HEK293 (cell line): ENCODE results near the gene RXYLT1.

Experiments used
- CTCF ChIA-PET: fragments of 350-600 bp; formaldehyde crosslinking; extraction: SDS; loops from one replicate; lab custom pipeline; 2021; ENCODE audit warnings: antibody characterized with exemption; lab: Yijun Ruan, JAX
- POLR2A ChIA-PET: fragments of 300-600 bp; formaldehyde crosslinking; extraction: SDS; loops from one replicate; lab custom pipeline; 2020; ENCODE audit warnings: antibody characterized with exemption, inconsistent platforms; lab: Yijun Ruan, JAX
- H3K27ac ChIP-seq: fragments of 200-500 bp; sonication (Bioruptor generic); 2 replicates; pipeline ENCODE4 v1.5.1; 2014; ENCODE audit warnings: low read depth, low read length, control low read depth, inconsistent platforms; ENCODE audit errors: extremely low read depth
- H3K36me3 ChIP-seq, 2 experiments: fragments of 200-500 bp in 1 of 2; sonication (Bioruptor generic) in 1 of 2; 1 replicate in 1 of 2; 2 replicates in 1 of 2; pipeline ENCODE4 v1.5.1; 2014 to 2017; ENCODE audit warnings: inconsistent platforms in 2 of 2, low read length in 2 of 2; ENCODE audit not compliant: control insufficient read depth in 2 of 2, insufficient read depth in 1 of 2
- H3K4me1 ChIP-seq: fragments of 200-500 bp; sonication (Bioruptor generic); 2 replicates; pipeline ENCODE4 v1.5.1; 2014; ENCODE audit warnings: mild to moderate bottlenecking, low read length, inconsistent platforms; ENCODE audit not compliant: control insufficient read depth, insufficient read depth
- H3K4me3 ChIP-seq: 2 replicates; pipeline ENCODE4 v1.5.1; 2011; ENCODE audit warnings: low read depth, mild to moderate bottlenecking, control low read depth, low read length, moderate library complexity
- H3K9me3 ChIP-seq: fragments of 200-500 bp; sonication (Bioruptor generic); 2 replicates; pipeline ENCODE4 v1.5.1; 2014; ENCODE audit warnings: low read depth, low read length, inconsistent platforms; ENCODE audit not compliant: control insufficient read depth, insufficient read depth
- IKZF3 ChIP-seq: fragments of 450-650 bp; IDR thresholded peaks from 2 replicates; pipeline ENCODE4 v1.5.0; 2018; ENCODE audit warnings: missing biosample characterization, mild to moderate bottlenecking, missing genetic modification characterization, moderate library complexity
- SALL2 ChIP-seq: fragments of 450-650 bp; formaldehyde crosslinking; IDR thresholded peaks from 2 replicates; pipeline ENCODE4 v1.5.0; 2017; ENCODE audit warnings: missing biosample characterization, mild to moderate bottlenecking, missing genetic modification characterization, borderline replicate concordance
- SCRT1 ChIP-seq: fragments of 450-650 bp; formaldehyde crosslinking; IDR thresholded peaks from 2 replicates; pipeline ENCODE4 v1.5.1; 2016; ENCODE audit warnings: missing biosample characterization, missing genetic modification characterization, borderline replicate concordance
- TRIM28 ChIP-seq: IDR thresholded peaks from 2 replicates; pipeline ENCODE4 v1.6.1; 2011; ENCODE audit warnings: low read length, control low read depth, borderline replicate concordance
- YY2 ChIP-seq: fragments of 450-650 bp; formaldehyde crosslinking; IDR thresholded peaks from 2 replicates; pipeline ENCODE4 v1.5.1; 2016; ENCODE audit warnings: missing biosample characterization, missing genetic modification characterization
- ZBTB17 ChIP-seq: fragments of 450-650 bp; formaldehyde crosslinking; IDR thresholded peaks from 2 replicates; pipeline ENCODE4 v1.5.1; 2016; ENCODE audit warnings: missing biosample characterization, missing genetic modification characterization
- ZBTB7A ChIP-seq: fragments of 450-650 bp; formaldehyde crosslinking; IDR thresholded peaks from 2 replicates; pipeline ENCODE4 v1.5.1; 2016; ENCODE audit warnings: low read depth, missing biosample characterization, missing genetic modification characterization
- ZNF114 ChIP-seq: fragments of 450-650 bp; formaldehyde crosslinking; IDR thresholded peaks from 2 replicates; pipeline ENCODE4 v1.5.0; 2017; ENCODE audit warnings: missing biosample characterization, missing genetic modification characterization
- ZNF155 ChIP-seq: fragments of 450-650 bp; formaldehyde crosslinking; IDR thresholded peaks from 2 replicates; pipeline ENCODE4 v1.5.1; 2016; ENCODE audit warnings: missing biosample characterization, missing genetic modification characterization
- ZNF175 ChIP-seq: fragments of 450-650 bp; formaldehyde crosslinking; IDR thresholded peaks from 2 replicates; pipeline ENCODE4 v1.5.1; 2016; ENCODE audit warnings: missing biosample characterization, missing genetic modification characterization
- ZNF416 ChIP-seq: fragments of 450-650 bp; formaldehyde crosslinking; IDR thresholded peaks from 2 replicates; pipeline ENCODE4 v1.5.1; 2016; ENCODE audit warnings: missing biosample characterization, missing genetic modification characterization
- ZNF664 ChIP-seq: fragments of 450-650 bp; formaldehyde crosslinking; IDR thresholded peaks from 2 replicates; pipeline ENCODE4 v1.5.1; 2016; ENCODE audit warnings: missing biosample characterization, missing genetic modification characterization
- ZNF701 ChIP-seq: fragments of 450-650 bp; formaldehyde crosslinking; IDR thresholded peaks from 2 replicates; pipeline ENCODE4 v1.5.1; 2016; ENCODE audit warnings: missing biosample characterization, missing genetic modification characterization
- ZSCAN30 ChIP-seq: fragments of 450-650 bp; IDR thresholded peaks from 2 replicates; pipeline ENCODE4 v1.5.1; 2018; ENCODE audit warnings: missing biosample characterization, mild to moderate bottlenecking, missing genetic modification characterization, moderate library complexity
- ZXDB ChIP-seq: fragments of 450-650 bp; formaldehyde crosslinking; IDR thresholded peaks from 2 replicates; pipeline ENCODE4 v1.5.1; 2016; ENCODE audit warnings: missing biosample characterization, missing genetic modification characterization
- TF ChIP-seq, protein P1 (sequence below): fragments of 450-650 bp; formaldehyde crosslinking; IDR thresholded peaks from 2 replicates; pipeline ENCODE4 v1.5.1; 2016; ENCODE audit warnings: missing biosample characterization, missing genetic modification characterization
- TF ChIP-seq, protein P2 (sequence below): fragments of 450-650 bp; formaldehyde crosslinking; IDR thresholded peaks from 2 replicates; pipeline ENCODE4 v1.5.1; 2016; ENCODE audit warnings: missing biosample characterization, missing genetic modification characterization
- TF ChIP-seq, protein P3 (sequence below): IDR thresholded peaks from 2 replicates; pipeline ENCODE4 v1.6.1; 2011; ENCODE audit warnings: mild to moderate bottlenecking, low read depth, low read length, borderline replicate concordance
- TF ChIP-seq, protein P4 (sequence below): fragments of 450-650 bp; IDR thresholded peaks from 2 replicates; pipeline ENCODE4 v1.5.1; 2018; ENCODE audit warnings: missing biosample characterization, mild to moderate bottlenecking, missing genetic modification characterization

The RXYLT1 gene

DNA sequence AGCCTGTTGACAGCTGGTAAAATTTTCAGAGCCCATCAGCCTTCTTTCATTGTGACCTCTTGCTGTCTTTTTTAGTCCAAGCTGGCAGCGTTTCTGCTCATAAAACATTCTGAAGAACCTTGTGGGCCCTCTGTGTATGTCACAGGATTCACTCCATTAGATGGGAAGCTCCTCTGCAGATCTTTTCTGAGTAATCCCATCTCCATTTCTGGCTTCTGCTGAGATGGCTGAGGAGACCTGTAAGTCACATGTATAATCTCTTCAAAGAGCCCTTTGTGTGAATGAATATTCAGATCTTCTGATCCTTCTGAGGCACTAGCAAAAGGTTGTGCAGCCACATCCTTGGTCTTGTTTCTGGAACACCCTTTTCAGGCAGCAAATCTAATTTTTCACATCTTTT, 2.8 kb downstream of the RXYLT1 start:
- no peak overlapping the region for H3K27ac ChIP-seq
- peaks cover 6% of the 10 kb centered on the region; the same call in 1 of the 2 replicates for H3K4me1 ChIP-seq
- TF ChIP-seq, protein P1, sequence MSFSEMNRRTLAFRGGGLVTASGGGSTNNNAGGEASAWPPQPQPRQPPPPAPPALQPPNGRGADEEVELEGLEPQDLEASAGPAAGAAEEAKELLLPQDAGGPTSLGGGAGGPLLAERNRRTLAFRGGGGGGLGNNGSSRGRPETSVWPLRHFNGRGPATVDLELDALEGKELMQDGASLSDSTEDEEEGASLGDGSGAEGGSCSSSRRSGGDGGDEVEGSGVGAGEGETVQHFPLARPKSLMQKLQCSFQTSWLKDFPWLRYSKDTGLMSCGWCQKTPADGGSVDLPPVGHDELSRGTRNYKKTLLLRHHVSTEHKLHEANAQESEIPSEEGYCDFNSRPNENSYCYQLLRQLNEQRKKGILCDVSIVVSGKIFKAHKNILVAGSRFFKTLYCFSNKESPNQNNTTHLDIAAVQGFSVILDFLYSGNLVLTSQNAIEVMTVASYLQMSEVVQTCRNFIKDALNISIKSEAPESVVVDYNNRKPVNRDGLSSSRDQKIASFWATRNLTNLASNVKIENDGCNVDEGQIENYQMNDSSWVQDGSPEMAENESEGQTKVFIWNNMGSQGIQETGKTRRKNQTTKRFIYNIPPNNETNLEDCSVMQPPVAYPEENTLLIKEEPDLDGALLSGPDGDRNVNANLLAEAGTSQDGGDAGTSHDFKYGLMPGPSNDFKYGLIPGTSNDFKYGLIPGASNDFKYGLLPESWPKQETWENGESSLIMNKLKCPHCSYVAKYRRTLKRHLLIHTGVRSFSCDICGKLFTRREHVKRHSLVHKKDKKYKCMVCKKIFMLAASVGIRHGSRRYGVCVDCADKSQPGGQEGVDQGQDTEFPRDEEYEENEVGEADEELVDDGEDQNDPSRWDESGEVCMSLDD, result no peak
- TF ChIP-seq ZBTB17, result peak; percentile 55
- H3K9me3 ChIP-seq, result no peaks in the 10 kb centered on the region
- ChIA-PET POLR2A (no interaction called here), CTCF (no interaction called here)
- H3K36me3 ChIP-seq, result peaks cover 19 to 47% of the 10 kb centered on the region in 2 experiments
- no peak overlapping the region for H3K4me3 ChIP-seq

DNA sequence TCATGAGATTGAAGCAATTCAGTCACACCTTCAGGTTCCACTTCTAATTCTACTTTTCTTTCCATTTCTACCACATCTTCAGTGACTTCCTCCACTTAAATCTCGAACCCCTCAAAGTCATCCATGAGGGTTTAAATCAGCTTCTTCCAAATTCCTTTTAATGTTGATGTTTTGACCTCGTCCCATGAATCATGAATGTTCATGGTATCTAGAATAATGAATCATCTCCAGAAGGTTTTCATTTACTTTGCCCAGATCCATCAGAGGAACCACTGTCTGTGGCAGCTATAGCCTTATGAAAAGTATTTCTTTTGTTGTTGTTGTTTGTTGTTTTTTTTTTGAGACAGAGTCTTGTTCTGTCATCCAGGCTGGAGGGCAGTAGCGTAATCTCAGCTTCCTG, 7.6 kb downstream of the RXYLT1 start:
- H3K9me3 ChIP-seq, result no peaks in the 10 kb centered on the region
- peaks cover 31 to 82% of the 10 kb centered on the region in 2 experiments for H3K36me3 ChIP-seq
- TF ChIP-seq ZNF114 (tag by site-specific recombination) (no peak), ZNF175 (tag by site-specific recombination) (no peak), SCRT1 (tag by site-specific recombination) (no peak), IKZF3 (tag by site-specific recombination) (no peak), ZNF155 (no peak), ZNF701 (no peak), ZNF416 (no peak), ZNF664 (tag by site-specific recombination) (no peak), SALL2 (tag by site-specific recombination) (no peak), YY2 (no peak), ZSCAN30 (tag by site-specific recombination) (no peak), ZXDB (tag by site-specific recombination) (no peak), ZBTB7A (no peak), TRIM28 (no peak)
- TF ChIP-seq, protein P2, sequence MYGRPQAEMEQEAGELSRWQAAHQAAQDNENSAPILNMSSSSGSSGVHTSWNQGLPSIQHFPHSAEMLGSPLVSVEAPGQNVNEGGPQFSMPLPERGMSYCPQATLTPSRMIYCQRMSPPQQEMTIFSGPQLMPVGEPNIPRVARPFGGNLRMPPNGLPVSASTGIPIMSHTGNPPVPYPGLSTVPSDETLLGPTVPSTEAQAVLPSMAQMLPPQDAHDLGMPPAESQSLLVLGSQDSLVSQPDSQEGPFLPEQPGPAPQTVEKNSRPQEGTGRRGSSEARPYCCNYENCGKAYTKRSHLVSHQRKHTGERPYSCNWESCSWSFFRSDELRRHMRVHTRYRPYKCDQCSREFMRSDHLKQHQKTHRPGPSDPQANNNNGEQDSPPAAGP, result no peak
- TF ChIP-seq, protein P3, sequence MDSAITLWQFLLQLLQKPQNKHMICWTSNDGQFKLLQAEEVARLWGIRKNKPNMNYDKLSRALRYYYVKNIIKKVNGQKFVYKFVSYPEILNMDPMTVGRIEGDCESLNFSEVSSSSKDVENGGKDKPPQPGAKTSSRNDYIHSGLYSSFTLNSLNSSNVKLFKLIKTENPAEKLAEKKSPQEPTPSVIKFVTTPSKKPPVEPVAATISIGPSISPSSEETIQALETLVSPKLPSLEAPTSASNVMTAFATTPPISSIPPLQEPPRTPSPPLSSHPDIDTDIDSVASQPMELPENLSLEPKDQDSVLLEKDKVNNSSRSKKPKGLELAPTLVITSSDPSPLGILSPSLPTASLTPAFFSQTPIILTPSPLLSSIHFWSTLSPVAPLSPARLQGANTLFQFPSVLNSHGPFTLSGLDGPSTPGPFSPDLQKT, result no peak
- TF ChIP-seq, protein P4, sequence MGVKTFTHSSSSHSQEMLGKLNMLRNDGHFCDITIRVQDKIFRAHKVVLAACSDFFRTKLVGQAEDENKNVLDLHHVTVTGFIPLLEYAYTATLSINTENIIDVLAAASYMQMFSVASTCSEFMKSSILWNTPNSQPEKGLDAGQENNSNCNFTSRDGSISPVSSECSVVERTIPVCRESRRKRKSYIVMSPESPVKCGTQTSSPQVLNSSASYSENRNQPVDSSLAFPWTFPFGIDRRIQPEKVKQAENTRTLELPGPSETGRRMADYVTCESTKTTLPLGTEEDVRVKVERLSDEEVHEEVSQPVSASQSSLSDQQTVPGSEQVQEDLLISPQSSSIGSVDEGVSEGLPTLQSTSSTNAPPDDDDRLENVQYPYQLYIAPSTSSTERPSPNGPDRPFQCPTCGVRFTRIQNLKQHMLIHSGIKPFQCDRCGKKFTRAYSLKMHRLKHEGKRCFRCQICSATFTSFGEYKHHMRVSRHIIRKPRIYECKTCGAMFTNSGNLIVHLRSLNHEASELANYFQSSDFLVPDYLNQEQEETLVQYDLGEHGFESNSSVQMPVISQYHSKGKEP (tag by site-specific recombination), result no peak
- H3K27ac ChIP-seq, result no peak overlapping the region
- CTCF ChIA-PET, result interaction anchor here (1.3 kb wide), 1 partner anchor 15 kb away, joined by 6 read pairs; no protein-coding TSS in a partner anchor
- H3K4me3 ChIP-seq, result no peak overlapping the region
- POLR2A ChIA-PET, result no interaction called here
- no peaks in the 10 kb centered on the region for H3K4me1 ChIP-seq
